ENCODE data around the gene ZNF423. TPM values are rescaled to one million over a fixed set of nuclear protein-coding genes. Genes with fewer than 3 reads are reported as not detected.

The ZNF423 gene
- total RNA-seq, 1 experiment from 2014 or later: 0.20 TPM

DNA sequence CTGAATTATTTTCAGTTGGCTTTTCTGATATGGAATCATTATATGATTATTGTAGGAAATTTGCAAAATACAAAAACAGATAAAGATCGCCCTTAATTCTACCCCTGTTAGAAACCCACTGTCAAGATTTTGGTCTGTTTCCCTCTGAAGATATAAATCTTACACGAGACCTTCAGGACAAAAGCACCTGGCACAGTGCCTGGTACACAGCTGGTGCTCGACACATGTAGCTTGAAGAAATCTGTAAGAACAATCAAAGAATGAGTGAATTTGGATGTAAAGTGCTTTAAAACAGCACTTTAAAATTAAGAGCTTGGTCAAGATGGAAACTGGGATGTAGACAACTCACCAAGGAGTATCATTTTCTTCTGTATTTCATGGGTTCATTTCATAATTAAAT, 301.2 kb downstream of the ZNF423 start:
- Histone ChIP-seq H3K36me3 (ENCODE audit: control insufficient read depth, insufficient read depth, low read length) (no peaks in the 10 kb centered on the region), H3K4me3 (ENCODE audit: low read depth, low read length) (no peak overlapping the region), H3K4me1 (peaks cover 6% of the 10 kb centered on the region; the same call in 1 of the 2 replicates), H3K27me3 (replicated peaks; ENCODE audit: control insufficient read depth, insufficient read depth, low read length) (no peaks in the 10 kb centered on the region; the same call in none of the 2 replicates), H3K9me3 (no peaks in the 10 kb centered on the region)
- Mint-ChIP-seq H3K9me3 (ENCODE audit: unreplicated experiment) (no peaks in the 10 kb centered on the region), H3K4me1 (ENCODE audit: low read depth, unreplicated experiment) (no peaks in the 10 kb centered on the region), H3K36me3 (ENCODE audit: insufficient read depth, unreplicated experiment) (no peaks in the 10 kb centered on the region), H3K4me3 (ENCODE audit: unreplicated experiment) (no peak overlapping the region), H3K27me3 (ENCODE audit: insufficient read depth, unreplicated experiment) (peaks cover 19% of the 10 kb centered on the region), H3K27ac (ENCODE audit: unreplicated experiment) (no peak overlapping the region)
- ChIA-PET POLR2A (no interaction called here), CTCF (no interaction called here)
- TF ChIP-seq, protein P1, sequence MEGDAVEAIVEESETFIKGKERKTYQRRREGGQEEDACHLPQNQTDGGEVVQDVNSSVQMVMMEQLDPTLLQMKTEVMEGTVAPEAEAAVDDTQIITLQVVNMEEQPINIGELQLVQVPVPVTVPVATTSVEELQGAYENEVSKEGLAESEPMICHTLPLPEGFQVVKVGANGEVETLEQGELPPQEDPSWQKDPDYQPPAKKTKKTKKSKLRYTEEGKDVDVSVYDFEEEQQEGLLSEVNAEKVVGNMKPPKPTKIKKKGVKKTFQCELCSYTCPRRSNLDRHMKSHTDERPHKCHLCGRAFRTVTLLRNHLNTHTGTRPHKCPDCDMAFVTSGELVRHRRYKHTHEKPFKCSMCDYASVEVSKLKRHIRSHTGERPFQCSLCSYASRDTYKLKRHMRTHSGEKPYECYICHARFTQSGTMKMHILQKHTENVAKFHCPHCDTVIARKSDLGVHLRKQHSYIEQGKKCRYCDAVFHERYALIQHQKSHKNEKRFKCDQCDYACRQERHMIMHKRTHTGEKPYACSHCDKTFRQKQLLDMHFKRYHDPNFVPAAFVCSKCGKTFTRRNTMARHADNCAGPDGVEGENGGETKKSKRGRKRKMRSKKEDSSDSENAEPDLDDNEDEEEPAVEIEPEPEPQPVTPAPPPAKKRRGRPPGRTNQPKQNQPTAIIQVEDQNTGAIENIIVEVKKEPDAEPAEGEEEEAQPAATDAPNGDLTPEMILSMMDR (IDR thresholded peaks at IDR 0.05; ENCODE audit: insufficient read depth in 1 of 2, low read depth in 1 of 2, low read length in 1 of 2, severe bottlenecking in 1 of 2, unreplicated experiment in 1 of 2): no peak
- intact Hi-C loops (cut with micrococcal nuclease; ENCODE audit: unreplicated experiment): no loop called here
- DNase-seq: no peak
- BruUV-seq (replicated peaks): no TSS peak

DNA sequence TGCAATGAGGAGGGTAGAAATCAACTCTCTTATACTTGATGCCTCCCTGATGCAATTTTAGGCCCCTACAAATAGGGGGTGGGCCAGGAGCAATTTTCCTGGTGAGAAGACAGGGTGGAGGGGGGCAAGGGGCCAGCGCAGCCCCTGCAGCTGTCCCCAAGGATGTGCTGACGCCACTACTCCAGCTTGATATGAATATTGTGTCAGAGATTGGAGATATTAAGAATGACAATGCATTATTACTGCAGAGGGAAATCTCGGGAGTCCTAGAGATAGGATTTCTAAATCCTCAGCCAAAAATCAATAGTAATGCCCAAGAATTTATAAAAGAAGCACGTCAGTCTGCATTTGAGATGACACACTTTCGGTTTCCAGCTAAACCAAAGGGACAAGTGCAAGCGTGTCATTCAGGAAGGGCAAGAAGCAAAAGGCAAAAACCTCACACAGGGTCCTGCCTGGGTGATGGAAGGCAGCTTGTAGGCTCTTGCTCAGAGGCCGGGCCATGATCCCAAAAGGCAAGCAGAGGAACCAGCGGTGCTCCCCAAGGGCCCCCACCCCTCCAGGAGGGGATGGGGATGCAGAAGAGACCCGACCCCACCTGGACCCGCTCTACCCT, 303.5 kb downstream of the ZNF423 start:
- H3K4me1 ChIP-seq: peaks cover 6% of the 10 kb centered on the region; the same call in 1 of the 2 replicates
- TF ChIP-seq, protein P1 (IDR thresholded peaks at IDR 0.05; ENCODE audit: insufficient read depth in 1 of 2, low read depth in 1 of 2, low read length in 1 of 2, severe bottlenecking in 1 of 2, unreplicated experiment in 1 of 2): no peak
- no TSS peak for BruUV-seq (replicated peaks)
- Mint-ChIP-seq H3K27me3 (ENCODE audit: insufficient read depth, unreplicated experiment) (peaks cover 24% of the 10 kb centered on the region), H3K9me3 (ENCODE audit: unreplicated experiment) (no peaks in the 10 kb centered on the region), H3K36me3 (ENCODE audit: insufficient read depth, unreplicated experiment) (no peaks in the 10 kb centered on the region), H3K4me3 (ENCODE audit: unreplicated experiment) (no peak overlapping the region), H3K4me1 (ENCODE audit: low read depth, unreplicated experiment) (no peaks in the 10 kb centered on the region), H3K27ac (ENCODE audit: unreplicated experiment) (no peak overlapping the region)
- H3K9me3 ChIP-seq: no peaks in the 10 kb centered on the region
- H3K4me3 ChIP-seq (ENCODE audit: low read depth, low read length): no peak overlapping the region
- no peak for DNase-seq
- H3K36me3 ChIP-seq (ENCODE audit: control insufficient read depth, insufficient read depth, low read length): no peaks in the 10 kb centered on the region
- CTCF ChIA-PET: no interaction called here
- no peaks in the 10 kb centered on the region; the same call in none of the 2 replicates for H3K27me3 ChIP-seq (replicated peaks; ENCODE audit: control insufficient read depth, insufficient read depth, low read length)
- intact Hi-C loops (cut with micrococcal nuclease; ENCODE audit: unreplicated experiment): no loop called here
- POLR2A ChIA-PET: no interaction called here

DNA sequence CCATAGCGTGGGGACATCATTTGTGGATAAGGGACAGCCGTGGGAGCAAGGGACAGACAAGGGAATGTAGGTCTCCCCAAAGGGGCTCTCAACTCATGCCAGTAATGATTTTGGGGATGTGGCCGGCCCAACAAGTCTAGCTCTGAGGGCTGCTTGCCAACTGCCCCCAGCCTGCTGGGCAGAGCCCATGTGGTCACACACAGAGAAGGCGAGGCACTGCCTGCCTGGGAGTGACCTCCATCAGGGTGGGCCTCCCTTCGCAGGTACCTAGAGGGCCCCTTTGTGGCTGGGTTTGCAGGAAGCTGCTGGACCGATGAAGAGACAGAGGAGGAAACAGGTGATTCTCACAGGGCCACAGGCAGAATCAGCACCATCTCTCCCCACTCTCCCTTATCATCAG, 305.2 kb downstream of the ZNF423 start:
- intact Hi-C loops (cut with micrococcal nuclease; ENCODE audit: unreplicated experiment): no loop called here

More for the DNA sequence above, 305.2 kb downstream of the ZNF423 start:
- H3K27ac Mint-ChIP-seq (ENCODE audit: unreplicated experiment): no peak overlapping the region
- no peaks in the 10 kb centered on the region for H3K9me3 ChIP-seq
- no peaks in the 10 kb centered on the region for H3K36me3 Mint-ChIP-seq (ENCODE audit: insufficient read depth, unreplicated experiment)
- H3K4me3 ChIP-seq (ENCODE audit: low read depth, low read length): no peak overlapping the region
- H3K36me3 ChIP-seq (ENCODE audit: control insufficient read depth, insufficient read depth, low read length): no peaks in the 10 kb centered on the region
- H3K4me1 ChIP-seq: no peaks in the 10 kb centered on the region
- no peaks in the 10 kb centered on the region for H3K4me1 Mint-ChIP-seq (ENCODE audit: low read depth, unreplicated experiment)
- no peak for DNase-seq
- no peaks in the 10 kb centered on the region for H3K9me3 Mint-ChIP-seq (ENCODE audit: unreplicated experiment)
- H3K27me3 ChIP-seq (replicated peaks; ENCODE audit: control insufficient read depth, insufficient read depth, low read length): no peaks in the 10 kb centered on the region; the same call in none of the 2 replicates
- H3K4me3 Mint-ChIP-seq (ENCODE audit: unreplicated experiment): no peak overlapping the region
- no TSS peak for BruUV-seq (replicated peaks)
- CTCF ChIA-PET: interaction anchor here (0.7 kb wide), 1 partner anchor 13 kb away, joined by 3 read pairs; no protein-coding TSS in a partner anchor
- TF ChIP-seq, protein P1 (IDR thresholded peaks at IDR 0.05; ENCODE audit: insufficient read depth in 1 of 2, low read depth in 1 of 2, low read length in 1 of 2, severe bottlenecking in 1 of 2, unreplicated experiment in 1 of 2): no peak
- POLR2A ChIA-PET: no interaction called here
- H3K27me3 Mint-ChIP-seq (ENCODE audit: insufficient read depth, unreplicated experiment): peaks cover 29% of the 10 kb centered on the region
